Peyer's patch (tissue), 4 donors: ENCODE measurements around the gene ZFAND5.

Experiments
- CTCF ChIP-seq, 6 experiments: fragments of 450-650 bp in 4 of 6; fragments of 200-600 bp in 2 of 6; sonication (generic) in 1 of 6; IDR thresholded peaks; one replicate each; pipeline ENCODE4 v1.5.1; 2017 to 2019; ENCODE audit warnings: antibody characterized with exemption in 6 of 6, mild to moderate bottlenecking in 3 of 6, moderate library complexity in 1 of 6
- POLR2A ChIP-seq, 2 donors: fragments of 450-650 bp; IDR thresholded peaks; one replicate each; pipeline ENCODE4 v1.5.1; 2017; ENCODE audit warnings: antibody characterized with exemption in 2 of 2, mild to moderate bottlenecking in 2 of 2, moderate library complexity in 2 of 2

- TF ChIP-seq CTCF (IDR thresholded peaks at IDR 0.05): no peak
- no peak for TF ChIP-seq POLR2A (IDR thresholded peaks at IDR 0.05)
These were observed 45.2 kb upstream of the ZFAND5 start for GRCh38 chr9:72410214-72410613.
